Activated T-helper 1 cell treated with anti-CD3 and anti-CD28 coated beads, Interleukin-2, amount 50 U/mL, for 16 hours (primary cell): ENCODE results near the gene SMCO4.

Experiments
- DNase-seq, 2 donors: peaks; one replicate each; pipeline ENCODE4 v3.0.0-alpha.2; 2020; ENCODE audit warnings: low read depth in 1 of 2, low spot score in 1 of 2

The SMCO4 gene

GRCh38 chr11:93507517-93507916, 35.7 kb downstream of the SMCO4 start:
- no peak for DNase-seq

GRCh38 chr11:93505703-93506102, 37.5 kb downstream of the SMCO4 start:
- no peak for DNase-seq

GRCh38 chr11:93504110-93505095, 38.8 kb downstream of the SMCO4 start:
- DNase-seq = no peak

GRCh38 chr11:93501856-93502255, 41.3 kb downstream of the SMCO4 start:
- DNase-seq = no peak

- no peak for DNase-seq
Observed at GRCh38 chr11:93500759-93501158, 42.4 kb downstream of the SMCO4 start.

- no peak for DNase-seq
Observed at GRCh38 chr11:93498641-93499040, 44.5 kb downstream of the SMCO4 start.

- DNase-seq = no peak
Observed at GRCh38 chr11:93498161-93498560, 45.0 kb downstream of the SMCO4 start.

- no peak for DNase-seq
Observed at GRCh38 chr11:93497596-93497995, 45.6 kb downstream of the SMCO4 start.

- no peak for DNase-seq
Observed at GRCh38 chr11:93494357-93494756, 48.8 kb downstream of the SMCO4 start.

GRCh38 chr11:93493252-93493897, 49.8 kb downstream of the SMCO4 start:
- DNase-seq = no peak

- no peak for DNase-seq
Observed at GRCh38 chr11:93492464-93493251, 50.5 kb downstream of the SMCO4 start.

- DNase-seq = no peak
Observed at GRCh38 chr11:93491973-93492372, 51.2 kb downstream of the SMCO4 start.

- no peak for DNase-seq
Observed at GRCh38 chr11:93490996-93491618, 52.1 kb downstream of the SMCO4 start.

- no peak for DNase-seq
Observed at GRCh38 chr11:93489841-93490240, 53.4 kb downstream of the SMCO4 start.

GRCh38 chr11:93487032-93487483, 56.1 kb downstream of the SMCO4 start:
- DNase-seq = no peak

- no peak for DNase-seq
Observed at GRCh38 chr11:93485983-93486382, 57.2 kb downstream of the SMCO4 start.

- DNase-seq = no peak
Observed at GRCh38 chr11:93484716-93485115, 58.5 kb downstream of the SMCO4 start.

GRCh38 chr11:93482556-93482955, 60.6 kb downstream of the SMCO4 start:
- no peak for DNase-seq

GRCh38 chr11:93481696-93482095, 61.5 kb downstream of the SMCO4 start:
- DNase-seq = no peak

- no peak for DNase-seq
Observed at GRCh38 chr11:93481279-93481678, 61.9 kb downstream of the SMCO4 start.

GRCh38 chr11:93480756-93481155, 62.4 kb downstream of the SMCO4 start:
- DNase-seq = no peak
